ENCODE results near the gene MTFR2. TPM values are rescaled to one million over a fixed set of nuclear protein-coding genes. Genes with fewer than 3 reads are reported as not detected.

The MTFR2 gene
- total and polyA plus RNA-seq, 2 experiments from 2014 or later = 7.4 to 13.5 TPM

- Histone ChIP-seq H3K79me2 (replicated peaks; ENCODE audit: insufficient read depth) (no peaks in the 10 kb centered on the region), H3K27ac (ENCODE audit: low read depth) (no peak overlapping the region), H3K36me3 (ENCODE audit: insufficient read depth) (no peaks in the 10 kb centered on the region), H3K4me2 (no peak overlapping the region), H3K9me2 (ENCODE audit: insufficient read depth) (no peaks in the 10 kb centered on the region), H2AFZ (no peak overlapping the region), H3K4me1 (ENCODE audit: insufficient read depth) (no peaks in the 10 kb centered on the region), H3F3A (replicated peaks; ENCODE audit: low read depth) (no peaks in the 10 kb centered on the region), H3K27me3 (ENCODE audit: insufficient read depth) (no peaks in the 10 kb centered on the region), H4K20me1 (replicated peaks; ENCODE audit: insufficient read depth) (no peaks in the 10 kb centered on the region), H3K4me3 (no peak overlapping the region)
- DNase-seq (ENCODE audit: low spot score) (no peak), ATAC-seq (no peak)
- peaks cover 3% of the 10 kb centered on the region for H3K27me3 Mint-ChIP-seq (ENCODE audit: insufficient read depth, low read depth, poor library complexity)
- H3K4me3 Mint-ChIP-seq = no peak overlapping the region
- H3K4me1 Mint-ChIP-seq = no peaks in the 10 kb centered on the region; the same call in 2 of the 3 replicates
- no peak for TF ChIP-seq ETS1 (IDR thresholded peaks at IDR 0.05)
- no peak for TF ChIP-seq ZNF114 (CRISPR knock-in tag; IDR thresholded peaks at IDR 0.05)
- no peak for TF ChIP-seq POLR2AphosphoS5 (IDR thresholded peaks at IDR 0.05; ENCODE audit: low read depth)
- TF ChIP-seq STAT1 (IDR thresholded peaks at IDR 0.05; ENCODE audit: unreplicated experiment) = no peak
- TF ChIP-seq CTCF (conservative IDR thresholded peaks at IDR 0.05; ENCODE audit: low read depth in 2 of 2) = no peak
- TF ChIP-seq CREB1 (CRISPR knock-in tag; IDR thresholded peaks at IDR 0.05; ENCODE audit: low read depth) = no peak
- no peak for TF ChIP-seq ZNF462 (CRISPR knock-in tag; IDR thresholded peaks at IDR 0.05)
- no peak for TF ChIP-seq EZH2 (IDR thresholded peaks at IDR 0.05; ENCODE audit: low read depth, unreplicated experiment)
- TF ChIP-seq JUNB (IDR thresholded peaks at IDR 0.05; ENCODE audit: unreplicated experiment) = no peak
- TF ChIP-seq ZNF331 (CRISPR knock-in tag; IDR thresholded peaks at IDR 0.05; ENCODE audit: low read depth) = no peak
- TF ChIP-seq NANOG (IDR thresholded peaks at IDR 0.05; ENCODE audit: borderline replicate concordance) = no peak
- TF ChIP-seq EZH2phosphoT487 (IDR thresholded peaks at IDR 0.05; ENCODE audit: unreplicated experiment) = no peak
- no peak for TF ChIP-seq REST (IDR thresholded peaks at IDR 0.05; ENCODE audit: unreplicated experiment)
- H3K27ac Mint-ChIP-seq = no peak overlapping the region
- H3K36me3 Mint-ChIP-seq (ENCODE audit: low read depth) = no peaks in the 10 kb centered on the region
- no peaks in the 10 kb centered on the region; the same call in 2 of the 3 replicates for H3K9me3 Mint-ChIP-seq
Observed at GRCh38 chr6:136184738-136185137, 65.4 kb downstream of the MTFR2 start.
